ENCODE measurements around the gene HTRA3. TPM values are rescaled to one million over a fixed set of nuclear protein-coding genes. Genes with fewer than 3 reads are reported as not detected.

The HTRA3 gene
- total and polyA plus RNA-seq, 2 of the 8 experiments (the other 6 are each of a cell fraction or from before 2014, with no cell fraction given): 3.2 to 5.8 TPM

DNA sequence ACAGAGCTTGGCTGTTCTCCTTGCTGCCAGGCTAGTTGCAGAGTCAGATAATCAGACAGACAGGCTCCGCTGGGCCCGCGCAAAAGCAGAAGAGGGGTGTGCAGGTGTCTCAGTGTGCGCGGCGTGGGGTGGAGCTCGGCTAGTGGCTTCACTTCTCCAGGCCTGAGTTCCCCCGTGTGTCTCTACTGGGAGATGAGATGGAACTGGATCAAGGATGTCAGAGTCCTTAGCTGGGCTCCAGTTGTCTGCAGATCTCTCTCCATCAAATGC is 21.1 kb downstream of the HTRA3 start:
- no peak overlapping the region for H4K8ac ChIP-seq (ENCODE audit: extremely low read depth, insufficient read depth, low read length)
- no peak overlapping the region for H3K18ac ChIP-seq (ENCODE audit: extremely low read depth, low read length)
- H3K79me2 ChIP-seq (ENCODE audit: control insufficient read depth in 1 of 2, insufficient read depth in 2 of 2, low read length in 2 of 2): no peaks in the 10 kb centered on the region
- DNase-seq (ENCODE audit: low read depth in 1 of 2, low spot score in 2 of 2): no peak
- H3K79me1 ChIP-seq (ENCODE audit: low read depth, low read length): no peaks in the 10 kb centered on the region
- H2BK120ac ChIP-seq (replicated peaks; ENCODE audit: low read depth, low read length): no peak overlapping the region
- H3K27me3 ChIP-seq (replicated peaks in 1 of 4; ENCODE audit: control insufficient read depth in 3 of 4, extremely low read depth in 1 of 4, insufficient read depth in 3 of 4, low read length in 3 of 4): no peaks in the 10 kb centered on the region
- H2BK20ac ChIP-seq (ENCODE audit: low read length): no peak overlapping the region
- 98% methylated on average over 8 of the region's 8 CpGs; no CpG with 5 or more reads in 1 of the 2 experiments for WGBS, 2 experiments (ENCODE audit: extremely low coverage in 1 of 2, insufficient coverage in 1 of 2, insufficient read length in 1 of 2, insufficient replicate concordance in 2 of 2, low coverage in 1 of 2, low lambda C conversion rate in 2 of 2, missing lambda C conversion rate in 1 of 2)
- H2BK15ac ChIP-seq (ENCODE audit: low read length): no peak overlapping the region
- H3K4me1 ChIP-seq (replicated peaks in 1 of 4; ENCODE audit: control insufficient read depth in 3 of 4, insufficient read depth in 4 of 4, low read length in 3 of 4): no peaks in the 10 kb centered on the region
- no peak for FAIRE-seq
- no peaks in the 10 kb centered on the region for H3K36me3 ChIP-seq (ENCODE audit: control insufficient read depth in 2 of 4, insufficient read depth in 4 of 4, low read length in 3 of 4)
- no peak overlapping the region for H3K4ac ChIP-seq (replicated peaks; ENCODE audit: insufficient read length, low read depth, low read length)
- no peak overlapping the region for H3K4me3 ChIP-seq (ENCODE audit: extremely low read depth in 1 of 4, insufficient read depth in 2 of 4, low read depth in 3 of 4, low read length in 4 of 4)
- no peak overlapping the region for H3K23ac ChIP-seq (ENCODE audit: insufficient read length)
- H3K56ac ChIP-seq (replicated peaks; ENCODE audit: insufficient read length, low read depth, low read length): no peak overlapping the region
- peaks cover 5% of the 10 kb centered on the region; the same call in 1 of the 2 replicates for H3K23me2 ChIP-seq (ENCODE audit: low read depth, low read length)
- no peak overlapping the region for H2BK5ac ChIP-seq (ENCODE audit: low read depth, low read length)
- H3K9ac ChIP-seq (replicated peaks in 1 of 4; ENCODE audit: extremely low read depth in 1 of 4, low read depth in 3 of 4, low read length in 3 of 4): no peak overlapping the region
- CTCF ChIA-PET (ENCODE audit: partially characterized antibody): interaction anchor here (0.8 to 3.3 kb wide), 8 partner anchors 15 to 135 kb away, joined by 3 to 25 read pairs (median 5); no protein-coding TSS in a partner anchor
- H3K4me2 ChIP-seq (ENCODE audit: insufficient read depth in 1 of 2, low read depth in 2 of 2, low read length in 2 of 2): no peak overlapping the region
- no peak overlapping the region for H2BK12ac ChIP-seq (ENCODE audit: low read depth, low read length)
- POLR2A ChIA-PET (ENCODE audit: partially characterized antibody): interaction anchor here (1.1 kb wide), 1 partner anchor 11 kb away, joined by 3 read pairs; no protein-coding TSS in a partner anchor
- H4K5ac ChIP-seq (ENCODE audit: insufficient read length, low read depth, low read length): no peak overlapping the region
- 0 out of 4 replicates have a peak, but pooled peaks cover 0 to 2% of the 10 kb centered on the region in 2 experiments for H3K9me3 ChIP-seq (ENCODE audit: insufficient read depth in 2 of 2, low read depth in 1 of 2, low read length in 1 of 2)
- no peak overlapping the region for H3K14ac ChIP-seq (ENCODE audit: insufficient read length)
- no peak overlapping the region for H3K27ac ChIP-seq (ENCODE audit: low read depth, low read length)
- H2AFZ ChIP-seq (ENCODE audit: low read length): no peak overlapping the region
- H4K91ac ChIP-seq (replicated peaks; ENCODE audit: insufficient read length, low read length): no peak overlapping the region
- peaks cover 0 to 2% of the 10 kb centered on the region in 2 experiments for H4K20me1 ChIP-seq (replicated peaks in 1 of 2; ENCODE audit: control insufficient read depth in 1 of 2, insufficient read depth in 2 of 2, low read length in 2 of 2)
- H2AK5ac ChIP-seq (ENCODE audit: low read depth, low read length): no peak overlapping the region
- TF ChIP-seq KDM1A (IDR thresholded peaks at IDR 0.05; ENCODE audit: borderline replicate concordance, low read length): no peak
- TF ChIP-seq SP4 (IDR thresholded peaks at IDR 0.05; ENCODE audit: low read length): no peak
- TF ChIP-seq RAD21 (IDR thresholded peaks at IDR 0.05 in 1 of 2, conservative IDR thresholded peaks at IDR 0.05 in 1 of 2; ENCODE audit: low read depth in 2 of 2, low read length in 2 of 2): no peak
- TF ChIP-seq HDAC6 (IDR thresholded peaks at IDR 0.05; ENCODE audit: low read depth, low read length): no peak
- TF ChIP-seq POLR2A (IDR thresholded peaks at IDR 0.05; ENCODE audit: control extremely low read depth in 1 of 2, low read depth in 2 of 2, low read length in 2 of 2): no peak
- TF ChIP-seq, protein P1, sequence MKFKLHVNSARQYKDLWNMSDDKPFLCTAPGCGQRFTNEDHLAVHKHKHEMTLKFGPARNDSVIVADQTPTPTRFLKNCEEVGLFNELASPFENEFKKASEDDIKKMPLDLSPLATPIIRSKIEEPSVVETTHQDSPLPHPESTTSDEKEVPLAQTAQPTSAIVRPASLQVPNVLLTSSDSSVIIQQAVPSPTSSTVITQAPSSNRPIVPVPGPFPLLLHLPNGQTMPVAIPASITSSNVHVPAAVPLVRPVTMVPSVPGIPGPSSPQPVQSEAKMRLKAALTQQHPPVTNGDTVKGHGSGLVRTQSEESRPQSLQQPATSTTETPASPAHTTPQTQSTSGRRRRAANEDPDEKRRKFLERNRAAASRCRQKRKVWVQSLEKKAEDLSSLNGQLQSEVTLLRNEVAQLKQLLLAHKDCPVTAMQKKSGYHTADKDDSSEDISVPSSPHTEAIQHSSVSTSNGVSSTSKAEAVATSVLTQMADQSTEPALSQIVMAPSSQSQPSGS (IDR thresholded peaks at IDR 0.05; ENCODE audit: low read length): no peak
- TF ChIP-seq, protein P2, sequence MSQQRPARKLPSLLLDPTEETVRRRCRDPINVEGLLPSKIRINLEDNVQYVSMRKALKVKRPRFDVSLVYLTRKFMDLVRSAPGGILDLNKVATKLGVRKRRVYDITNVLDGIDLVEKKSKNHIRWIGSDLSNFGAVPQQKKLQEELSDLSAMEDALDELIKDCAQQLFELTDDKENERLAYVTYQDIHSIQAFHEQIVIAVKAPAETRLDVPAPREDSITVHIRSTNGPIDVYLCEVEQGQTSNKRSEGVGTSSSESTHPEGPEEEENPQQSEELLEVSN (IDR thresholded peaks at IDR 0.05): no peak
- no peak for TF ChIP-seq EGR1 (IDR thresholded peaks at IDR 0.05; ENCODE audit: borderline replicate concordance, low read depth, low read length)
- no peak for TF ChIP-seq SUZ12 (IDR thresholded peaks at IDR 0.05; ENCODE audit: low read length)
- TF ChIP-seq CHD1 (IDR thresholded peaks at IDR 0.05; ENCODE audit: low read depth, low read length): no peak
- no peak for TF ChIP-seq GTF2F1 (IDR thresholded peaks at IDR 0.05; ENCODE audit: borderline replicate concordance, low read depth, low read length)
- no peak for TF ChIP-seq BCL11A (IDR thresholded peaks at IDR 0.05; ENCODE audit: low read depth in 2 of 2, low read length in 2 of 2)

Data from H1 (cell line).